NT2/D1 (cell line): ENCODE data around the gene FHIP1A.

Experiments
- SUZ12 ChIP-seq: IDR thresholded peaks from 2 replicates; pipeline ENCODE4 v1.6.1; 2011; ENCODE audit not compliant: insufficient read length, insufficient read depth; ENCODE audit errors: extremely low read depth
- YY1 ChIP-seq: IDR thresholded peaks from 2 replicates; pipeline ENCODE4 v1.6.1; 2011; ENCODE audit not compliant: insufficient read length, insufficient read depth
- ZNF274 ChIP-seq: IDR thresholded peaks from 2 replicates; pipeline ENCODE4 v1.6.1; 2011; ENCODE audit warnings: mild to moderate bottlenecking, low read depth, low read length

- TF ChIP-seq SUZ12 = no peak
- no peak for TF ChIP-seq ZNF274
- no peak for TF ChIP-seq YY1
These were observed 18.3 kb downstream of the FHIP1A start for GRCh38 chr4:151427266-151427665.
